Endothelial cell of hepatic sinusoid (primary cell): Measurements from ENCODE around the gene PRUNE2.
"Not testable (repeated sequence)": the region's sequence is repeated elsewhere in the genome, so short reads cannot be mapped to it uniquely, and the experiment has no call there.

Experiments used
- in situ Hi-C: cut with HindIII; loops from 2 replicates; pipeline ENCODE4 v1.10.0; 2017; ENCODE audit warnings: low sequenced_read_pairs

The PRUNE2 gene

DNA sequence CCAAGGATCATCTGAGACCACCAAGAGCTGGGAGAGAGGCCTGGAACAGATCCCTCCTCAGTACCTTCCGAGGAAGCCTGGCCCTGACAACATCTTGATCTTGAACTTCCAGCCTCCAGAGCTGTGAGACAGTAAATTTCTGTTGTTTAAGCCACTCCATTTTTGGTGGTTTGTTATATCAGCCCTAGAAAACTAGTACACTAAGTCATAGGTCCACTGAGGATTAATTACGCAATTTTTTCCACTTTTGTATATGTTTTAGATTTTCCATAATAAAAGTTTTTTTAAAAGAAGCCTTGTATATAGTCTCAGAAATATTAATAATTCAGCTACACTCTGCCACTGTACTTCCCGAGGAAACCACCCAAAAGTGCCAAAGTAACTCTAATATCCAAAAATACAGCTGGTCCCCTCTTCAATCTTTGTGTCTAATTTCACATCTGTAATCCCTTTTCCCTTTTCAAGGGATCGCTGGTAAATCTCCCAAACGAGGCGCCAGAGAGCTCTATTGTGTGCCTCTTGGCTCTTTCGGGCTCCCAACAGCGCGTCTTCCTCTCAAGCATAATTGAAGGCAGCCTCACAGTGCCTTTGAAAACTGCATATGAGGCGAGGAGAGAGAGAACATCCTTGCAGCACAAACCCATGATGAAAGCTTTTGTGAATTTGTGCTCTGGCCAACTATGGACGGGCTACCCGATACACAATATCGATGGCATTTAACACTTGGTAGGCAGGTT, 32.7 kb downstream of the PRUNE2 start:
- in situ Hi-C loops = no loop called here

DNA sequence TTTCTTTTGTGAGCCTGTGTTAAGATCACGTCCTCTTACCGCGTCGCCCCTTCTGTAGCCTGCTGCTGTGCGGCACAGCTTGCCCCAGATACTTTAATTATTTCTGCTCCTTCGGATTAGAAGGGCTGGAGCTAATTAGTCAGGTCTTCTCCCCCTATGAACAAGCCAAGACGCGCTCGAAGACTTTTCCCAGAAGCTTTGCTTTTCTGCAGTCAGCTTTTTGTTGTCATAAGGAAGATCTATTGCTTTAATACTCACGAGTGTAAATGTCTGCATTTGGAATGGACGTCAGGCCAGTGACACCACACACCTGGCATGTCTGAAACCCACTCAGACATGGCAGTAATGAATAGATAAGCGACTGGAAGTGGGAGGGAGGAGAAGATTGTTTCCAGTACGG, 37.0 kb downstream of the PRUNE2 start:
- in situ Hi-C loops = no loop called here

DNA sequence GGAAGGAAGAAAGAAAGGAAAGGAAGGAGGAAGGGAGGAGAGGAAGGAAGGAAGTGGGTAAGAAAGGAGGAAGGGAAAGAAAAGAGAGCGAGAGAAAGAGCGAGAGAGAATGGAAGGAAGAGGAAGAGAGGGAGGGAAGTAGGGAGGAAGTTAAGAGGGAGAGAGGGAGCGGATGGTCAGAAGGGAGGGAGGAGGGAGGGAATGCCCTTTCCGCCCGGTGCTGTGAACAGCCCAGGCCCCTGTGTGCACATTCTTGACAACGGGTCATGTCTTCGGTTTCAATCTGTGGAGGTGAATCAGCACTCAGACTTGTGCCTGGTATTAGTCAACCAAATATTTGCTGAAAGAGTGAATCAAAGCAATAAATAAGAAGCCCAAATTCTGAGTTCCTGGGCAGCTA, 39.2 kb downstream of the PRUNE2 start:
- in situ Hi-C loops = no loop called here

DNA sequence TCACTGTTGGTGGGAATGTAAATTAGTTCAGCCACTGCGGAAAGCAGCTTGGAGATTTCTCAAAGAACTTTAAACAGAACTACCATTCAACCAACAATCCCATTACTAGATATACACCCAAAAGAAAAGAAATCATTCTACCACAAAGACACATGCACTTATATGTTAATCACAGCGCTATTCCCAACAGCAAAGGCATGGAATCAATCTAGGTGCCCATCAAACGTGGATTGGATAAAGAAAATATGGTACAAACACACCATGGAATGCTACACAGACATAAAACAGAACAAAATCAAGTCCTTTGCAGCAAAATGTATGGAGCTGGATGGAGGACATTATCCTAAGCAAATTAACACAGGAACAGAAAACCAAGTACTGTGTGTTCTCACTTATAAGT, 42.1 kb downstream of the PRUNE2 start:
- in situ Hi-C loops = no loop called here

DNA sequence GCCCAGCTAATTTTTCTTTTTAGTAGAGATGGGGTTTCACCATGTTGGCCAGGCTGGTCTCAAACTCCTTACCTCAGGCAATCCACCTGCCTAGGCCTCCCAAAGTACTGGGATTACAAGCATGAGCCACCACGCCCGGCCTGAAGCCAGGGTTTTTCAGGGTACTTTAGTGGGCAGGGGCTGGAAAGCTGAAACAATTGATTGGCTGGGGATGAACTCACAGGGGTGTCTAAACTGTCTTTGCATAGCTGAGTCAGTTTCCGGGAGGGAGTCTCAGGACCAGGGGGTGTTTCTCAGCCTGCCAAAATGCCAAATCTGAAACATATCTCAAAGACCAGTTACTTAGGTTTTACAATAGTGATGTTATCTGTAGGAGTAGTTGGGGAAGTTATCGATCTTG, 46.1 kb downstream of the PRUNE2 start:
- in situ Hi-C loops = no loop called here

DNA sequence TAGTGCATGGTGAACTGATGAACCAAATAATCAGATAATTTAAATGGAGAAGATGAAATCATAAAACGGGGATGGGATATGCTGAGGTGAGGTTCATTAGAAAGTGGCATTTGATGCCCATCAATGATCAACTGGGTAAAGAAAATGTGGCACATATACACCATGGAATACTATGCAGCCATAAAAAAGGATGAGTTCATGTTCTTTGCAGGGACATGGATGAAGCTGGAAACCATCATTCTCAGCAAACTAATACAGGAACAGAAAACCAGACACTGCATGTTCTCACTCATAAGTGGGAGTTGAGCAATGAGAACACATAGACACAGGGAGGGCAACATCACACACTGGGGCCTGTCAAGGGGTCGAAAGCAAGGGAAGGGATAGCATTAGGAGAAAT, 47.7 kb downstream of the PRUNE2 start:
- in situ Hi-C loops = not testable (repeated sequence)

DNA sequence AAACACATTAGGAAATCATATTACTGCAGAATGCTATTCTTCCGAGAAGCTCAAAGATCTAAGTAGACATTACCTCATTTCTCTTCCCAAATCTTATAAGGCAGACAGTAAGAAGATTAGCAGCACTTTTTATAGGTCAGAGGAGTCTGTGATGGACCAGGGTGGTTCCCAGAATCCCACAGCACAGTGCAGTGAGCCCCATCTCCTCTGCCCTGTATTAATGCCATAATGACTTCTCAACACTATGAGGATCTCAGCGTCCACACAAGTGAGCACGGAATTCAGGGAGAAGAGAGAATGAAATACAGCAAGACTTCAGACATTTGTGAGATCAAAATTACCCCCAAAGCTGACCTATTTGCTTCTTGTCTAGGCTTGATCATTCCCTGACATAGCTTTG, 49.9 kb downstream of the PRUNE2 start:
- in situ Hi-C loops = no loop called here

DNA sequence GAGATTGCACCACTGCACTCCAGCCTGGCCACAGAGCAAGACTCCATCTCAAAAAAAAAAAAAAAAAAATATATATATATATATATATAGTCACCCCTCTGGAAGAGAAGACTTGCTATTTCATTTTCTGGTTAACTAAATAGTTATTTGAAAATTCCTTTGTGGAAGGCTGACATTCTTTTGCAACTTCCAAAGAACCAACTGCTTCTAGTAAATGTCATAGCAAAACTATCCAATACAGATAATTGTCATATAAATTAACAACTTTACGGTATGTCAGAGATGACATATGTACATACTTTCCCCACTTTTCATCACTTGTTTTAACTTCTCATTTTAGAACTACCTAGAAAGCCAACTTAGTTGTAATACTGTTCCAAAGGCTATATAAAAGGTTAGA, 50.9 kb downstream of the PRUNE2 start:
- in situ Hi-C loops = no loop called here

DNA sequence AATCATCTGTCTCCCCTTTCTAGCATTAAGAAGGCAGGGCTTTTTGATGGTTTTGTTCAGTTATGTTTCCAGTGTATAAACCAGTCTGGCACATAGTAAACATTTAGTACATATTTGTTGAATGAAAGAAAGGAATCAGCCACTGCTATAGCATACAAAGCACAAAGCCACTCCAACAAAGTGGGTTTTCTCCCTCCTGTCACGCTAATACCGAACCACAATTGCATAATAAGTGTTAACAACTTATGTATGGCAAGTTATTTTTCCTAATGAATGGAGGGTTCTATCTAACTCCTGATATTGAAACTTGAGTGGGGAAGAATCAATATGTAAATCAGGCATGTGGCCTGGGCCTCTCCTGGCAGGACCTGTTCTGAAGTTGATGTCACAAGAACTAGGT, 53.9 kb downstream of the PRUNE2 start:
- in situ Hi-C loops = no loop called here

DNA sequence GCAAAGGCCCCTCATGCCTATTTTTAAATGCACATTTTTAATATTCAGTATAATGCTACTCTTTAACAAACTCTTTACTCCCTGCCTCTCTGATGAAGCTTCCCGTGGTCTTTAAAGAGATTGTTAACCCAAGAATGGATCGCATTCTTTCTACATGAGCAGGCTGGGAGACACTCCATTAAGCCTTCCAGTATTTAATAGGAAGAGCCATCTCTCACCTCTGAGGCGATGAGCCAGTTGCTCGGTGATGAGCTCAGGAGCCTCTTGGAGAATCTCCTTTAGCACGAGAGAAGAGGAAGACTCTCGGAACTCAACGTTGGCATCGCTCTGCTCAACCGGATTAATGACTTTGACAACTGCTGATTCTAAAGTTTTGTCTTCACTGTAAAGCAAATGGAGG, 59.6 kb downstream of the PRUNE2 start:
- in situ Hi-C loops = loop anchor here (5.0 kb wide), 1 partner anchor 66 kb away; no protein-coding TSS in a partner anchor

DNA sequence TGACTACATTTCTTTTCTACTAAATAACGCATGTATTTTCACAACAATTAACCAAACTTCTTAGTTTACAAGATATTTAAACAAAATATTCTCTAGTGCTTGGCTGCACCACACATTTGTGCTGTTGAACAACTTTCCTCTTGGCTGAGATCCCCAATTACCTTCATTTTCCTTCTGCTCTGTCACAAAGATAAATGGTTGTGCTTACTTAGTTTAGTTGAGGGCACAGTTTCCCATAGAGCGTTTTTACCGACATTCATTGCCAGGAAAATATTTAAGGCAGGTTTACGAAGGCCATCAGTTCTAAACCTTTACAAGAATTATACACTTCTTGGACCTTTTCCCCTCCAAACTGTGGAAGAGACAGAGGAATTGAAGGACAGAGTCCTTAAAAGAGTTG, 60.7 kb downstream of the PRUNE2 start:
- in situ Hi-C loops = loop anchor here (5.0 kb wide), 1 partner anchor 67 kb away; no protein-coding TSS in a partner anchor

DNA sequence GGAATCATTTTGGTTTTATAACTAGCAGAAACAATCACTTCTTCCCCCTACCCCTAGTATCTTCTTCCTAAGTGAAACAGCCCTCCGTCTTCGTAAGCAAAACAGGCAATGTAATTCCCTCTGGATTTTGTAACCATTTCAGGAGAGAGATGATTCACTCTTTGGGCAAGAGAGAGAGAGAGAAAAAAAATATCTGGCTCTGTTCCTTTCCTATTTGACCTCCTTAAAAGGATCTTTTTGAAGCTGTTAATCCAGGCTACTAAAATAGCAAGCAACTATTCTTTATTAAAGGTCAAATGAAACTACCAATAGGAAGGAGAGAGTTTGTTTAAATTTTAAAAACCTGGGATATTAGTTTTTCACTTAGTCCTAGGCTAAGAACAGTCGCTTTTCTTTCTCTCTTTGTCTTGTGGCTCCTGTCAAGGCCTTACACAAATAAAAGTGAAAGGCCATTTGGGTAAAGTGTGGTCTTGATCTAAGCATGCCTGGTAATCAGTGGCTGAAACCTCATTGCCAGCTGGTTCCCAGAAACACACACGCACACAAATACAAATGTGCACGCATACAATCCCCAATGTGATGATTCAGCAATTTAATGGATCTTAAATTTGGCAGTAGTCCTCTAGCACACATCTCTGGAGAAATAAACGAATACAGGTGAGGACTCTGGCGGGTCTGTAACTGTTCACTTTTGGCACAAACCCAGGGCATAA, 70.2 kb downstream of the PRUNE2 start:
- in situ Hi-C loops = no loop called here

DNA sequence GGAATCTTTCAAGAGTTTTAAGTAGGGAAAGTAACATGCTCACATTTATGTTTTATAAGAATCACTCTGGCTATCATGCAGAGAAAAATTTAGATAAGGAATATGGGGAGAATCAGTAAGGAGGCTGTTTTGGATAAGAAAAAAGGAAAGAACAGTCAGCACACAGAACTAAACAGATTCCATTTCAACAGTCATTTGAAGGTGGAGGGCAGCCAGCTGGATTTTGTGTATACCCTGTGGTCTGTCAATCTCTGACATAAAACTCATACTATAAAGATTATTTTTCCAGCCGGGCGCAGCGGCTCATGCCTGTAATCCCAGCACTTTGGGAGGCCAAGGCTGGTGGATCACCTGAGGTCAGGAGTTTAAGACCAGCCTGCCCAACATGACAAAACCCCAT, 77.5 kb downstream of the PRUNE2 start:
- in situ Hi-C loops = no loop called here

DNA sequence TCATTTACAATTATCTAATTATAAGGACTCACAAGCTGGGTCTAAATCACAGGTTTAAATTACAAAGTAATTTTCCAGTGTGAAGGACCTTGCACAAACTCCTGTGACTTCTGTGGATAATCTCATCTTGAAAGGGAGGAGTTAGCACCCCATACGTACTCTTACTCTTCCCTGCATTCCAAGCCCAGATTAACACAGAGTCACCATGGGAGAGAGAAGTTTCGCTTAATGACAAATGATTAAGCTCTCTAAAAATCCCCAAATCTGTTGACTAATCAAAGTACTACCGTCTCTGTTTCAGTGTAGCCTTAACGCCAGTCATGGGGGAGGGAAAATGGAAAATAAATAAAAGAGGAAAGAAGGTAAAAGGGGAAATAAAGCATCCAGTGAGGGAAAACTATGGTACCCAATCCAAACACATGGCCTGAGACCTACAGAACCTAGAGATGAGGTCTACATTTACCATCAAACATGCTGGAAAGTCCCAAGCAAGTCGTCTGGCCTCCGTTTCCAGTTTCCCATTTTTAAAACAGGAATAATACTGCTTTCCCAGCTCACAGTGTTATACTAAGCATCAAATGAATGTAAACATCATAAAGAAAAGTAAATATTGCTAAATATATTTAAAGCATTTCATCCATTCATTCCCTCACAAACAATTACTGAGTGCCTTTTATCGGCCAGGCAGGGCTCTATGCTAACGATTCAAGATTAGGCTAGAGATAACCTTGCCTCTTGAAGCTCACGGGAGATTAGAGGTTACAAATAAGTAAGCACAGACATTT, 78.4 kb downstream of the PRUNE2 start:
- in situ Hi-C loops = no loop called here

DNA sequence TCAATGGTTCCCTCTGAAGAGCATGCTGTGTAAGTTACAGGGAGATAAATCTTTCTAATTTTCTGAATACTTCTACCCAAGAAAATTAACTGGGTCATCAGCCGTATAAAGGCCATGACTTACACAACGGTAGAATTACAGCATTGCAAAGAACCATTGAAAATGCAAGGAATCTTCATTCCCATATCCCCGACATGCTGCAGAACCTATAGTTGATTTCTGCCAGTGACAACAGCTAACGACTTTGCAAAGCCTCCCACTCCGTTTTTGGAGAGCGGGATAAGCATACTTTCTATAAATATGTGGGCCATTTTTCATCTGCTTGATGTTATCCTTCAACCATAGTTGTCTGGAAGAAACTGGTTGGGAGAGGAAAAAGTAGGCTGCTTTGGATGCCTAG, 85.5 kb downstream of the PRUNE2 start:
- in situ Hi-C loops = no loop called here

DNA sequence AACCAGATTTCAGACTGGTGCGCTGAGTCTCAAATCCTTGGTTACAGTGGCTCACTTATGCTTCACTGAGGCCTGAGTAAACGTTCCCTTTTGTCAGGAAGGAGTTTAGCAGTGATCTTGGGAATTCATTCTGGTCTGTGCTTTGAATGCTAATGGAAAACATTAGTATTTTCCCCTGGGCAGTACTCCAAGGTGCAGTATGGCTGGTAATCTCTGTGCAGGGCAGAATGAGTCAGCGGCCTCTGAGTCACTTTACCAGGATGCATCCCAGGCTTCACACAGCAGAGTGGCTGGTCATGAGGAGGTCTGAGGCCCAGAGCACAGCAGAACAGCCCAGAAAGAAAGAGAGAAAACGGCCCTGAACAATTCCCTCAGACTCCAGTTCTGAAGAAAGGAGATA, 87.6 kb downstream of the PRUNE2 start:
- in situ Hi-C loops = no loop called here

DNA sequence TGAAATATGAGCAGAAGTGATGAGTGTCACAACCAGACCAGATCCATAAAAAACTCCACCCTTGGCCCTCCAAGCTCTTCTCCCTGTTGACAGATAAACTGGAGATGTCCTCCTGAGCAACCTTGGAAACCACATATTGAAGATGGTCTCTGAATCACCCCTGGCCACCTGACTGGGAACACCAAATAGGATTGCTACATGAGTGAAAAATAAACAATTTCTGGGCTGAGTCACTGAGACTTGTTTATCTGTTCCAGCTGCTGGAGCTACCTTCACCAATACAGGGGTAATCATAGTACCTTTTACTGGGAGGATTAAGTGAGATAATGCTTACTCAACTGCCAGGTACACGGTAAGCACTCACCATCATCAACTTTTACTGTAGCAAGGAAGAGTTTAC, 88.4 kb downstream of the PRUNE2 start:
- in situ Hi-C loops = no loop called here

DNA sequence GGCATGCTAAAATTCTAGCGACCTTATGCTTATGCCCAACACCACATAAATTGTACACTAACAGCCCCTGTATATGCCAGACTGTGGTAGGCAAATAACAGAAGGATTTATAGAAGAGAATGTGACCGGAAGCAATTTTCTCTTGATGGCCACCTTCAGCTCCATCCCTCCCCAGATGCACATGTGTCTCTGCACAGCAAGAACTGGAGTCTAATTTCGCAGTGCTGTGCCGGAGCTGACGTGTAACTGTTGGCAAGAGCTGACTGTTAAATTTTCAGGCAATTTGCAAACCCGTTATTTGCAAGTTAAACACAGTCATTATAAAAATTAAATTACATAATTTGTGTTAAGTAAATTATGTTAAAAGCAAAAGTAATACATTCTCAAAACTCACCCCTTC, 93.3 kb downstream of the PRUNE2 start:
- in situ Hi-C loops = no loop called here

DNA sequence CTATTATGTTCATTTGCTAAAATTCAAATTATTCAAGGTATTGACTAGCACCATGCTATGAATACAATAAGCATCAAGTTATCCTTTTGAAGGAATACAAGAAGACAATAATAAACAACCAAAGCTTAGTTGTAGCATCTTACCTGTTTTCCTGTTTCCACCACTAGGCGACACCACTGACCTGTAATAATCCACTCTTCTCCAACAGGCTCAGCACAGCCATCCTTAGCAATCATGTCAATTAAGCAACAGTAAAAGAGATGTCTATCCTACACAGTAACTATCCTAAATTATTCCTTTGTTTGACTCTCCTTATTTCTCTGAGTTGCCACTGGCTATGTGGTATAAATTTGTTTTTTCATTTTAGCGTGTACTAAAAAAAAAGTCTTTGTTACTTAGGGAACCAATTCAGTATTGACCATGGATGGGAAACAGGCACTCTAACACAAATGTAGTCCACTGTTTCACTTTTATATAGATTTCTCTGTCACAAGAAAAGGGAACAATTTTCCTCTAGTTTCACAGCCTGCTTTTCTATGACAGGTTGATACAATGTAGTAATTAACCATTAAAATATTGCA, 95.4 kb downstream of the PRUNE2 start:
- in situ Hi-C loops = no loop called here

DNA sequence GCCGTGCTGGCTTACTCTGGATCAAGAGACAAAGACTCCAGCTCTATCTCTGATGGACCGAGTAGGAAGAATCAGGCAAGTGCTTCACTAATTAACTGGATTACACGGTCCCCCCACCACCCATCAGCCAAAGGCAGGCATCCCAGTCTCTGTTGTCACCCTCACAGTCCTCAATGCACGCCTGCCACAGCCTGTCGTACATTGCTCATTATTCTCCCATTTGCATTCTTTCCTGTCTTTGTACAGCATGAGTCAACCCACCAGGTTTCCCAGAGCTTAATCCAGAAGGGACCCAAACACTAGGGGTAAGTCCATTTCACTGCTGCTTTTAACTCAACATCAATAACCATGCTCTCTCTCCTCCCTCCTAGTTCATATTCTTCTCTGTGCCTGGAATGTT, 97.3 kb downstream of the PRUNE2 start:
- in situ Hi-C loops = no loop called here

DNA sequence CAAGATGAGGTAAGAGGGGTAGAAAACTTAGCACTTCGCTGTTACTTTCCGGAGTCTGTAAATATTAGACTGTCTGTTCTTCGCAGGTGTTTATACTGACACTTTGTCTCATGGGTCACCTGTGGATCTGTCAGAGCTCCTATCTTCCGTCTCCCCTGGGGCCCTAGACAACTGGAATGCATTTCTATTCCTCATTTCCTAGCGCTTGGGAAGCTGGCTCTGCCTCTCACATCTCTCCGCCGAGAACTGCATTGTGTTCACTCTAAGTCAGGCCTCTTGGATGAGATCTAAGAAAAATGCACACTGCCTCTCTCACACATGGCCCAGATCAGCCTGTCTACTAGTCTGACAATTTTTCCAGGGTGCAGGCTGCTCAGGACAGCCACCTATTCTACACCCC, 102.2 kb downstream of the PRUNE2 start:
- in situ Hi-C loops = no loop called here
